ENCODE data around the gene ZFHX3.

Gene ZFHX3

DNA sequence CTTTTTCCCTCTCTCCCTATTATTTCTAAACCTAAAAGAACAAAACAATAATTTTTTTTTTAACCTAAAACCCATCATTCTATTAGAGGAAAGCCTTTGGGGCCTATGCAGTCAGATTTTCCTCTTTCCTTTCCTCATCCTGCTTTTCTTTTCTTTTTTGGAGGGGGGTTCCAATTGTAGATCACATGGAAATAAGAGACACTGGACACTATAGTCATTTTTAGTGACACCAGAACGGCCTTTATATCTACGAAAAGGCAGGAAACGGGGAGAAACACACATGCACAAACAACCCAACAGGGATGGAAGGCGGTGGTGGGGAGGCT, 5.1 kb upstream of the ZFHX3 start:
- TF ChIP-seq, protein P1, sequence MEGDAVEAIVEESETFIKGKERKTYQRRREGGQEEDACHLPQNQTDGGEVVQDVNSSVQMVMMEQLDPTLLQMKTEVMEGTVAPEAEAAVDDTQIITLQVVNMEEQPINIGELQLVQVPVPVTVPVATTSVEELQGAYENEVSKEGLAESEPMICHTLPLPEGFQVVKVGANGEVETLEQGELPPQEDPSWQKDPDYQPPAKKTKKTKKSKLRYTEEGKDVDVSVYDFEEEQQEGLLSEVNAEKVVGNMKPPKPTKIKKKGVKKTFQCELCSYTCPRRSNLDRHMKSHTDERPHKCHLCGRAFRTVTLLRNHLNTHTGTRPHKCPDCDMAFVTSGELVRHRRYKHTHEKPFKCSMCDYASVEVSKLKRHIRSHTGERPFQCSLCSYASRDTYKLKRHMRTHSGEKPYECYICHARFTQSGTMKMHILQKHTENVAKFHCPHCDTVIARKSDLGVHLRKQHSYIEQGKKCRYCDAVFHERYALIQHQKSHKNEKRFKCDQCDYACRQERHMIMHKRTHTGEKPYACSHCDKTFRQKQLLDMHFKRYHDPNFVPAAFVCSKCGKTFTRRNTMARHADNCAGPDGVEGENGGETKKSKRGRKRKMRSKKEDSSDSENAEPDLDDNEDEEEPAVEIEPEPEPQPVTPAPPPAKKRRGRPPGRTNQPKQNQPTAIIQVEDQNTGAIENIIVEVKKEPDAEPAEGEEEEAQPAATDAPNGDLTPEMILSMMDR (IDR thresholded peaks at IDR 0.05; ENCODE audit: low read depth, low read length): no peak
- no peak for DNase-seq (ENCODE audit: extremely low read depth, low read depth)

GRCh38 chr16:73052576-73052975, 4.6 kb upstream of the ZFHX3 start:
- TF ChIP-seq, protein P1 (IDR thresholded peaks at IDR 0.05; ENCODE audit: low read depth, low read length): no peak
- no peak for DNase-seq (ENCODE audit: extremely low read depth, low read depth)

GRCh38 chr16:73051961-73052360, 4.0 kb upstream of the ZFHX3 start:
- TF ChIP-seq, protein P1 (IDR thresholded peaks at IDR 0.05; ENCODE audit: low read depth, low read length): no peak
- DNase-seq (ENCODE audit: extremely low read depth, low read depth): no peak

- TF ChIP-seq, protein P1 (IDR thresholded peaks at IDR 0.05; ENCODE audit: low read depth, low read length): no peak
- DNase-seq (ENCODE audit: extremely low read depth, low read depth): no peak
Observed at GRCh38 chr16:73051226-73051625, 3.3 kb upstream of the ZFHX3 start.

DNA sequence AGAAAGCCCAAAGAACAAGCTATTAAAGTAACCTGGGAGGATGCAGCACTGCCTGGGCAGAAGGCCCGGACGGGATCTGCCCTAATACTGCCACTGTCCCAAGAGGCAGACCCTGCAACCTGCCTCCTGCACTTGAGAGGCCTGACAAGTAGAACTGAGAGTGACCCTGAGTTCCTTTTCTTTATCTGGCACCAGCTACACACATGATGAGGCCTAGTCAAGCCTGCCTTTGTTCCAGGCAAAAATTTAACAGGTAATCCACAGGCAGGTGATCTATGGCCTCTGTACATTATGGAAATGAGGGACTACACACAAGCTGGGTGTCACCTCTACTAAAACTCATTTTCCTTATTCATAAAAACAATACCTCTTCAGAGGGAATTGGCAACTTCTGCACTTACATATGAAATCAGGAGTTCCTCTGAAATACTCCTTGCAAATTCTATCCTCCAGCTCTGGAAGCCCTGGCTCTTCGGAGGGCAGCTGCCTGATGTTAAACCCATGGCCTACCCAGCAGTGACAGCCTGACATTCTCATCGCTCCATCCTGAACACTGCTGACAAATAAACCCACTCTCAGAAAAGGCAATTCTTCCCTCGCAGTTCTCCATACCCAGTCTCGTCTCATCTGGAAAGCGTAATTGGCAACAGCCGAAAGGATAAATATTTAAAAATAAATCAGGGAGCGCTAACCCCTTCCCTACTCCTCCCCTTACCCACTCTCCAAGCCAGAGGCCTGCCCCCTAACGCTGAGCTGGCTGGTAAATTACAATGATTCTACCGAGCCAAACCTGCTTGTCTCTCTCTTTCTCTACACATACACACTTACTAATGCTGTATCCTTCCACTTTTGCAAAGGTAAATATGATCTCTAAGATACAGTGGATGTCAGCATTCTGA, 2.5 kb upstream of the ZFHX3 start:
- no peak for DNase-seq (ENCODE audit: extremely low read depth, low read depth)
- TF ChIP-seq, protein P1 (IDR thresholded peaks at IDR 0.05; ENCODE audit: low read depth, low read length): no peak

DNA sequence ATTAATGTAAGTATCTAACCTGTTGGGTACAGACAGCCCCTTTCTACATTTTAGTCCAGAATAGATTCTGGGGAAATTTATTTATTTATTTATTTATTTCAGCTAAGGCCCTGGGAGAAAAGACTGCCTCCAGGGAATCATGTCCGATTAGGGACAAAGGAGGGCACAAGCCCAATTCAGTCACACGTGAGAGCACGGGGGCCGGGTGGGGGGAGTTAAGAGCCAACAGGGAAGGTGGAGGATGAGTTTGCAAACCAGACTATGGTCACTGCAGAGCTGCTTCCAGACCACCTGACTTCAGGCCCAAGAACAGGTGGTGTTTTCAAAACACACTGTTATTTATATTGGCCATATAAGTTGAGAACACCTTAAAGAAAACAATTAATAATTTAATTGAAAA, 1.6 kb upstream of the ZFHX3 start:
- TF ChIP-seq, protein P1 (IDR thresholded peaks at IDR 0.05; ENCODE audit: low read depth, low read length): no peak

DNA sequence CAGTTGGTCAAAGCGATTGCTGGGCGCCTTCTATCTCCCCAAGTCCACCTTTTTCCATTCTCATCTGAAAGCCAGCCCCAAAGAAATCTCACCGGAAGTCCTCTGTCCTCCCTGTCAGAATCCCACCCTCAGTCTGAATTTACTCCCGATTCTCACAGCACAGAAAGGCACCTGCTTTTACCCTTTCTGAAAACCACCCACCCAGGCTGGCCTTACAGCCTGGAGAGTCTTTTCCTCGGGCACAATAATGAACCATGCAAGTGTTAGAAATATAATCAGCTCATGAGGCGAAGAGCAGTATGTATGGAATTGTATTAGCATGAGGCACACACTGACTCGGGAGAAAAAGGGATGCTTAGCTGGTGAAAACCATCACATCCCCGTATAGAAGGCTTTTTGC, 1.2 kb upstream of the ZFHX3 start:
- TF ChIP-seq, protein P1 (IDR thresholded peaks at IDR 0.05; ENCODE audit: low read depth, low read length): no peak
- DNase-seq (ENCODE audit: extremely low read depth, low read depth): no peak

More for the DNA sequence above, 1.6 kb upstream of the ZFHX3 start:
- DNase-seq (ENCODE audit: extremely low read depth, low read depth): no peak

Measured in AG09319 (cell line).